ENCODE measurements around the gene TOGARAM2.

DNA sequence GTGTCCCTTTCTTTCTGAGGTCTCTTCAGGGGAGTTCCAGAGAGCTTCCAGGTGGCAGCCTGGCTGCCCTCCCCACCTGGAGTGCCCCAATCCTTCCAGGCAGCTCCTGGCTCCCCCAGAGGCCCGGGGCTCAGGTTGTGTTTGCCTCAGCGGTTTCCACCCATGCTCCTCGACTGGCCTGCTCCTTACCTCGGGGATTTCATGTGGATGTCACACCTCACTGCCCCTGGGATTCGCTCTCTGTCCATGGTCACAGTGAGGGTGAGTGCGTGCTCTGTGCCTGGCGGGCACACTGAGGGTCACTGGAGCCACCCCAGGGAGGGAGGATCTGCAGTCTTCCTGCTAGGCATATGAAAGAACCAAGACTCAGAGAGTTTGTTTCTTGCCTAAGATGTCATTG lies 2.1 kb upstream of the TOGARAM2 start:
- no peak for TF ChIP-seq CTCF (conservative IDR thresholded peaks at IDR 0.05; ENCODE audit: low read depth, low read length)
- TF ChIP-seq EZH2 (IDR thresholded peaks at IDR 0.05; ENCODE audit: borderline replicate concordance, low read depth, low read length, poor library complexity, severe bottlenecking), result no peak

All from A673 (cell line).